ENCODE measurements around the gene THOC6.

THOC6 gene

DNA sequence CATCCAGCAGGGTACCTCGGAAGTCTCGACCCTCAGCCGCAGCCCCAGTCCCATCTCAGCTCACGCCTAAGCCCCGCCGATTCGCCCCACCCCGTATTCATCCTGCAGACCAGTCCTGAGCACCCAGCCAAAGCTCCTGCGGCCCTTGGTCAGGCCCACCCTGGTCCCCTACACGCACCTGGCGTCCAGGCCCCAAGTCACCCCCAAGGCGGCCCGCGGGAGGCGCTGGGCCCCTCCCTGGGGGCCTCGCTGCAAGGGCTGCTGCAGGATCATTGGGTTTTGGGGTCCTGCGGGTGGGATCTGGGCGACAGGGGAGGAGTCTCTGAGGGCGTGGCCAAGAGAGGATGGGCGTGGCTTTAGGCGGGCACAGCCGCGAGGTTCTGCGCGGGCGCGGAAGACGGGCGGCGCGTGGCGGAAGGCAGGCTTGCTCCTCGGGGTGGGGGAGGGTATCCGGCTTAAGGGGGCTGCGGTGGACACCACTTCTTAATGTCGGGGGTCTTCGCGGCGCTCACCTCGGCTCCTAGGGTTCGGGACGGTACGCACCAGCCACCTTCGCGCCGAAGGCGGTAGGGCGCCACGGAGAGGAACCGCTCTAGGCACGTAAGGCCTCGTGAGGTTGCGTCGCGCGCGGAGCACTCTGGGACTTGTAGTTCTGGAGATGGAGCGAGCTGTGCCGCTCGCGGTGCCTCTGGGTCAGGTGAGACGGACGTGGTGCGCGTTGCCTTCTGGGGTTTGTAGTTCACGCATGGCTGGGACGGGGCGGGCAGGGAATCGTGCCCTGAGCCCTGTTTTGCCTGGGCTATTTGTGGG is at the start of gene THOC6, which contains the start of gene HCFC1R1:
Gene THOC6, plus strand, starts transcription at position 367 of the 810 bp plus-strand sequence. Its CDS starts 292 bp downstream, at position 659.
Gene HCFC1R1, minus strand, starts transcription at position 274 of the 810 bp plus-strand sequence. Its CDS starts 1 bp downstream, at position 273.
- peak; percentile 47 for FAIRE-seq

DNA sequence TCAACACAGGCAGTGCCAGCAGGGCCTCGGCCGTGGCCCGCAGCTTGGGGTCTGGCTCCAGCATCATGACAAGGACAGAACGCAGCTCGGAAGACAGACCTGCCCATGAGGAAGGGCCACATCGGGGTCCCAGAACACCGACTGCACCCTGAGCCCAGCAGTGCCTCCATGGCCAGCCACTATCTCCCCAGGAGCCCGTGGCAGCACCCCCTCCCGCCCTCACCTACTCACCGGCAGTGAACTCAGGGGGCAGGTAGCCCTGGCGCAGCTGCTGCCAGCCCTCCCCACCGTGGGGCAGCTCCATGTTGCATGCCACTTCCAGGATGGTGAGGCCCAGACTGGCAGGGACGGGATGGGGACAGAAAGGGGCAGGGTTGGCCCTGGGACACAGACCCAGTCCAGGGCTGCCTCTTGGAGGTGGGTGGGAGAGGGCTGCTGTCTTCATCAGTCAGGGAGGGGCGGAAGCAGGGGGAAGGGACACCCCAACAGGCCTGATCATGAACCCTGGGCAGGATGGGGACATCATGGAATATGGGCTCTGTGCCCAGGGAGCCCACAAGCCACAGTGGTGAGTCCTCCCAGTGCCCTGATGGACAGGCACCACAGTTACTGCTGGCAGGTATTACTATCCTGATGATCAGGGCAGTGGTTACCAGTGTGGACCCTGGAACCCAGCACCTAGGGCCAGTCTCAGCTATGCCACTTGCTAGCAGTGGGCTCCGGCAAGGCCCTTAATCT is 49.3 kb upstream of the THOC6 start:
- FAIRE-seq = no peak

DNA sequence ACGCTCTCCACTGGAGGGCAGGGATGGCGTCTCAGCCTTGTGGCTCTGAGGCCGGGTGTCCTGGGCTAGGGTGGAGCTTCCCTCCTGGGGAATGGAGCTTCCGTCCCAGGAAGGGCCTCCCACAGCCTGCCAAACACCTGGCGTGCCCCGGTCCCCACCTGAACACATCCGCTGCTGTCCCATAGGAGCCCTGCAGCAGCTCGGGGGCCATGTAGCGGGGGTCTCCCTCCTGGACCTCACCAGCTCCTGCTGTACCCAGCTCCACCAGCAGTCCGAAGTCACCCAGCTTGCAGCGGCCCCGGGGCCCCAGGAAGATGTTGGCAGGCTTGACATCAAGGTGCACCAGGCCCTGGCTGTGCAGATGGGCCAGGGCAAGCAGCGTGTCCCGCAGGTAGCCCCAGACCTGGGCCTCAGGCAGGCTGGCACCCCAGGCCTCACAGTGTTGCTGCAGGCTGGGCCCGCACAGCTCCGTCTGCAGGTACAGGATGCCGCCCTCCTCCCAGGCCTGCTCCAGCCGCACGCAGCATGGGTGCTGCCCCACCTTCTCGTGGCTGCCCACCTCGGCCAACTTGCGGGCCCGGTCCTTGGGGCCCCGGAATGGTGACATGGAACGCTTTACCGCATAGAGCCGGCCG is 48.6 kb upstream of the THOC6 start:
- FAIRE-seq = no peak

DNA sequence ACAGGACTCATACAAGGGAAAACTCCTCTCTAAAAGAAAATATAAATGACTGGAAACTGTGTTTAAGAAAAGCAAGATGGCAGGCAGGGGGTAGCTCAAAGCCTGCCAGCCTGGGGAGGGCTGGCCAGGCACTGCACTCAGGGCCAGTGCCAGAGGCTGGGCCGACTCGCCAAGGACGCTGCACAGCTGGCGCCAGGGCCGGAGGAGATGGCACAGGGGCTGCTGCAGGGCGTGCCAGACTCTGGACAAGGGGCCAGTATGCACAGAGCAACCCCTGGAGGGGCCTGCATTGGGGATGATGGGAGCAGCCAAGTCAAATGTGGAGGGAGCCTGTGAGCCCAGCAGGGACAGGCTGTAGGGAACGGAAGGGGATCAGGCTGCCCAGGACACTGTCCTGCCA is 47.6 kb upstream of the THOC6 start:
- no peak for FAIRE-seq

DNA sequence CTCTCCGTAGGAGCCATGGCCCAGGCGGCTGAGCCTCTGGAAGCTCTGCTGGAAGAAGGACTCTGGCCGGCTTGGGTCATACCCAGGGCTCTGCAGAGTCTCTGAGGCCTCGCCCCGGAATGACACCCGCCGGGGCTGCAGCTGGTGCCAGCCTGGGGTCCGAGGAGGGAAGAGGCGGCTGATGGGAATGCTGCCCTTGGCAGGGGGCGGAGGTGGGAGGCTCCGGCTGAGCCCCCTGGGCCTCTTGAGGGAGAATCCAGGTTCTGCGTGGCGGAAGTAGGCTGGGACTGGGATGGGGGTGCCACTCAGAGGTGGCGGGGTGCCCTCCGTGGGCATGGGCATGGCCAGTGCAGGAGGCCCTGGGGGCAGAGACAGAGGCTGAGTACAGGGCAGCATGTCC is 47.2 kb upstream of the THOC6 start:
- FAIRE-seq = no peak

DNA sequence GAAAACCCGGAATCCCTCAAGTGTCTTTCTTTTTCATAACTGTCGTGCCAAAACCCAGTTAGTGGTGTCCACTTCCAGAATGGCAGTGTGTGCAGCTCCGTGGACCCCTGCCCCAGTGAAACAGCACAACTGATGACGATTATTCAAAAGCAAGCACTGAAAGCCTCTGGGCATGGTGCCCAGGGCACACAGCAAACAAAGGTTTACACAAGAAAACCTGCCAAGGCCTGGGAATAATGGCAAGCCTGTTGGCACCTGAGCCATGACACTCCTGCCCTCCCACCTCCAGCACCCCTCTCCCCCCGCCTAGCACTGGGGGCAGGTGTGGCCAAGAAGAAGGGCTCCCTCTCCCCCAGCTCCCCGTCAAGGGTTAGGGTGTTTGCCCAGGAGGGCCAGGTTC is 46.4 kb upstream of the THOC6 start:
- FAIRE-seq = no peak

DNA sequence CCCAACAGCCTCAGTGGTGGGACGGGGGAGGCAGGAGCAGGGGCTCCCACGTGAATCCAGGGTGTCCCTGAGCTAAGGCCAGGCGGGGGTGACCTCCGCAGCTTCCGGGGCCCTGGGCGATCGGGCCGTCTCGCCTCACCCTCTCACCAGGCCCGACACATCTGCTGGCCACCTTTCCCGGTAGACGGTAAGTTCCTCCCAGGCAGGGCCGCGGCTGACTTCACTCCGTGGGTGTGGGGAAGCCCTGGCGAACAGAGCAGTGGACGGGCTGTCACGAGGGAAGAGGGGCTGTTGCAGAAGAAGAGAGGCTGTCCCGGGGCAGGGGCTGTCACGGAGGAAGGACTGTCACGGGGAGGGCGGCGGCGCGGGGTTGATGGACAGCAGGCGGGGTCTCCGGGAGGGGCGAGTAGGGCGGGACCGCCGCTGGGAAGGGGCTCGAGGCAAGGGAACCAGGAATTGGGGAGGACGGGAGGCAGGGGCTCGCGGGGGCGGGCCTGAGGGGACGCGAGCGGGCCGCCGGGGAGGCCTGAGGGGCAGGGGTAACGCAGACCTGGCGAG is 44.1 kb upstream of the THOC6 start:
- no peak for FAIRE-seq

DNA sequence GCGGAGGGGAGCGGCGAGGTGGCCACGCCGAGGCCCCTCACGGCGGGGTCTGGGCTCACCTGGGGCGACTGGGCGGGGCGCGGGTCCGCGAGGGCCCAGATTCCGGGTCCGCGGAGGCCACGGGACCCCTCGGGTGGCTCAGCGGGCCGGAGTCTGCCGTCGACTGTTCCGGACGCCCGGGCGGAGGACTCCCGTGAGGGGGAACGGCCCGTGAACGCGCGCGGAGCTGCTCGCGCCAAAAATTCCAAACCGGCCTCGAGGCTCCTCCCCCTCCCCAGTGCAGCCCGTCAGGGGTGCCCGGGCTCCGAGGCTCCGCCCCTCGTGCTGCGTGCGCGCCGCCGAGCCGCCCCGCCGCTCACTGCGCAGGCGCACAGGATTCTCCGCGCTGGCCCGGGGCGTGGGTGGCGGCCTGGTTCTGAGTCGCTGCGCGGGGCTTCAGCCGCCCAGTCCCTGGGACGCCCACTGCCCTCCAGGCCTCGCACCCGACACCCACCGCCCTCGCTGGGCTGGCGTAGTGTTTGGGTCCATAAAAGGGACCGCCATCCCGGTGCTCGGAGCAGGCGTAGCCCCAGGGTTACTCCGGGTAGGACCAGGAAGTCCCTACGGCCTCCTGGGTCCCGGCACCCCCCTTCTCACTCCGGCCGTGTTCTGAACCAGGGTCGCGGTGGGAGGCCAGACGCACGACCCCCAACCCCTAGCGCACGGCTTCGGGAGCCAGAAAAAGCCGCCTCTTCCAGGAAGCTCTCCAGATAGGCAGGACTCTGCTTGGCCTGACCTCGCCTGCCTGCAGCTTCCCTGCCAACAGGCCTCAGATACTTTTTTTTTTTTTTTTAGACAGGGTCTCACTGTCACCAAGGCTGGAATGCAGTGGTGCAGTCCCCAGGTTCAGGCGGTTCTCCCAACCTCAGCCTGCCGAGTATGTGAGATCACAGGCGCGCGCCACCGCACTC is 43.3 kb upstream of the THOC6 start, which contains the start of gene PKMYT1:
Gene PKMYT1, minus strand, starts transcription at position 220 of the 950 bp plus-strand sequence. CDS start 789 bp downstream, outside the sequence.
- FAIRE-seq = no peak

DNA sequence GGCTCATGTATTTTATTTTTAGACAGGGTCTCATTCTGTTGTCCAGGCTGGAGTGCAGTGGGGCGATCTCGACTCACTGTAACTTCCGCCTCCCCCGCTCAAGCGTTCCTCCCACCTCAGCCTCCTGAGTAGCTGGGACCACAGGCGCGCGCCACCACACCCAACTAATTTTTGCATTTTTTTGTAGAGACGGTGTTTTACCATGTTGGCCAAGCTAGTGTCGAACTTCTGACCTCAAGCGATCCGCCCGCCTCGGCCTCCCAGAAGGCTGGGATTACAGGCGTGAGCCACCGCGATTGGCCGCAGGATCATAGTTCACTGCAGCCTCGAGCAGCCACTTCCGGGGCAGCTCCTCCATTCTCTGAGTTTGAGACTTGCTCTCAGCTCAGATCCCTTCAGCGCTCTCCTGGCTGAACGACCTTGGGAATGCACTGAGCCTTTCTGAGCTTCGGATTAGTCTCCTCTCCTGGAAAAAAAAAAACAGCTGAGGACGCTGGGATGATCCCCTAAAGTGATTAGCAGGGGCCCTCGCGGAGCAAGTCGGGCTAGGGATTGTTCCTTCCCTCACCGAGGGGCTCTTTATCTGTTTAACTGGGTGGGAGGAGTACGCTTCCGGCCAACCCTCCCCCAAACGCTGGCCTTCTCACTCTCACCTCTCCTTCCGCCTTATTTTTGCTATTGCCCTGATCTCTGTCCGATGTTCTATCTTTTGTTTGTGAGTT is 42.5 kb upstream of the THOC6 start:
- no peak for FAIRE-seq

DNA sequence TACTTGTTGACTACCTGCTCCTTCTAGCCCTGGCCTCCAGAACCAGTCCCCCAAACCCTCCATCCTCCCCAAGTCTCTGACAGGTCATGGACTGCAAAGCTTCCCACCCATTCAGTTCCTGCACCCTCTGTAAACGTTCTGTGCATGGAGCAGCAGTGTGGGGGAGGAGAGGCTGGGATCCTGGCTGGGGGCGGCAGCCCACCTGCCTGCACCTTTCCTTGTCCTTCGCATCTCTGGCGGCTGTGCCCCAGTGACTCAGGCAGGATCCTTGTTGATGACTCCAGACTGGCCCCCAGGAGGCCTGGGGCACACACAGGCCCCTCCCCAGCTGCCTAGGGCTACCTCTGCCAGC is 42.0 kb upstream of the THOC6 start:
- no peak for FAIRE-seq

DNA sequence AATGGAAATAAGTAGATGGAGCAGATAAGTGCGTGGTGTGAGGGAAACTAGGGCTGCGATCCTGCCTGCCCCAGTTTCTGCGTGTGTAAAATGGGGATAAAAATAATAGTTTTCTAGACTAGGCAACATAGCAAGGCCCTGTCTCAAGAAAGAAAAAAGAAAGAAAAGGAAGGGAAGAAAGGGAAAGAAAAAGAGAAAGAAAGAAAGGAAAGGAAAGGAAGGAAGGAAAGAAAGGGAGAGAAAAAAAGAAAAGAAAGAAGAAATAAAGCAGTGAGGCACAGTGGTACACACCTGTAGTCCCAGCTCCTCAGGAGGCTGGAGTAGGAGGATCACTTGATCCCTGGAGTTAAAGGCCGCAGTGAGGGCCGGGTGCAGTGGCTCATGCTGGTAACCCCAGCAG is 41.4 kb upstream of the THOC6 start:
- no peak for FAIRE-seq

DNA sequence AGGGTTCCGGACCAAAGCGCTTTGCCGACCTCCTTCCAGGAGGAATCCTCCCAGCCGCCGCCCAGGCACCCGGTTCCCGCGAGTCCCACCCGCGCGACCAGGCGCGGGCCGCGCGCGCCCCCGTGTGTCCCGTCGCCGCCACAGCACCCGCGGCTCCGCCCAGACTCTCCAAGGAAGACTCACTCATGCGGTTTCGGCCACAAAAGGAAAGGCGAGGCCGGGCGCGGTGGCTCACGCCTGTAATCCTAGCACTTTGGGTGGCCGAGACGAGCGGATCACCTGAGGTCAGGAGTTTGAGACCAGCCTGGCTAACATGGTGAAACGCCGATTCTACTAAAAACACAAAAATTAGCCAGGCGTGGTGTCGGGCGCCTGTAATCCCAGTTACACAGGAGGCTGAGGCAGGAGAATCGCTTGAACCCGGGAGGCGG is 40.1 kb upstream of the THOC6 start:
- no peak for FAIRE-seq

DNA sequence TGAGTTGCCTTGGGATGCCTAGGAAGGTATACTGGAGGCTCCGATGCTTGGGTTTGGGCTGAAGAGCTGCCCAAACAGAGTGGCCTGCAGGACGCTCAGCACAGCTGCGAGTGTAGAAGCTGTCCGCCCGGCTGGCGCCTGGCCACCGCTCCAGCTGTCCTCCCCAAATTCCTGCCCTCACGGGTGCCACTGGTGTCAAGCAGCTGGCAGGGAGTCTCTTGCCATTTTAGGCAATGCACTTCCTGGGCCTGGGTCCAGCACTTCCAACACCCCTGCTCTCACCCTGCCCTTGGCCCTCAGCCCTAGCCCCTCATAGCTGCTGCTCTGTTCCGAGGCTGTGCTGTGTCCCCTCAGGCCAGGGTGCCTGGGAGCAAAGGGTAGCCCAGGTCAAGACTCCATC is 38.4 kb upstream of the THOC6 start:
- FAIRE-seq = no peak

DNA sequence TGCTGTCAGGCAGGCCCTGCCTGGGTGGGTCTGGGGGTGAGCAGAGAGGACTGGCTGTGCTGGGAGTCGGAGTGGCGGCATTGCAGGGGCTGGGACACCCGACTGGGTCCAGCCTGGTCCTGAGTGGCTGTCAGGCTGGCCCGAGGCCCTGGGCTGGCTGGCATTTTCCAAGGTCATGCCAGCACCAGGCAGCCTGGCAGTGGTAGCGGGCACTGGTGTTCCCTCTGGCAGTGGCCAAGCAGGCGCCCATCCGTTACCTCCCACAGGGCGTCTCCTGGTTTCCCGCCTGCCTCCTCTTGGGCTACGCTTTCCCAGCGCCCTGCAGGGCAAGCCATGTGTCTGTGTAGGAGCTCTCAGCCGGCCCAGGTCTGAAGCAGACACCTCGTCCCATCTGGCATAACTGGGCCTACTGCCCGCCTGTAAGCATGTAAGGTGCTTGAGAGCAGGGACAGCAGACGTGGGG is 37.9 kb upstream of the THOC6 start:
- FAIRE-seq = no peak

DNA sequence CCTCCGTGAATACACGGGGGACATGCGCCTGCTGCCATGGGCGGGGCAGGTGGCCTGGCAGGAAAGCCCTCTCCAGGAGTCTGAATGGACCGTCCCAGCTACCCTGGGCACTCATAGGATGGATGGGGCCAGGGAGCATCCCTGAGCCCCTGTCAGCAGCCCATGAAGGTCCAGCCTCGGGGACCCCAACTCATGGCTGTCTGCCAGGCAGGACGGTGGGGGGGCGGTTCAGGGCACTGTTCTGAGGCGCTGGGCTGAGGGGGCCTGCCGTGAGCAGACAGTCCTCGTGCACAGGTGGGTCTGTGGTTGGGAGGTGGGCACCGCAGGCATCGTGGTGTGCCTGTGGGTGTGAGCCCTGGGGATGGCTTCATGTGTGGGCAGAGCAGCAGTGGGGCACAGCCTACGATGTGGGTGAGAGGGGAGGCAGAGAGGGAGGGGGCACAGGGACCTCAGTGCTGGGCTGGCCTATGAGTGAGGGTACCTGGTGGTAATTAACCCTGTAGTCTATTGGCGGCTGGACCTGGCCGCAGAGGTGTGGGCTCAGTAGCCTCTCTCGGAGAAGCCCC is 37.1 kb upstream of the THOC6 start:
- no peak for FAIRE-seq

DNA sequence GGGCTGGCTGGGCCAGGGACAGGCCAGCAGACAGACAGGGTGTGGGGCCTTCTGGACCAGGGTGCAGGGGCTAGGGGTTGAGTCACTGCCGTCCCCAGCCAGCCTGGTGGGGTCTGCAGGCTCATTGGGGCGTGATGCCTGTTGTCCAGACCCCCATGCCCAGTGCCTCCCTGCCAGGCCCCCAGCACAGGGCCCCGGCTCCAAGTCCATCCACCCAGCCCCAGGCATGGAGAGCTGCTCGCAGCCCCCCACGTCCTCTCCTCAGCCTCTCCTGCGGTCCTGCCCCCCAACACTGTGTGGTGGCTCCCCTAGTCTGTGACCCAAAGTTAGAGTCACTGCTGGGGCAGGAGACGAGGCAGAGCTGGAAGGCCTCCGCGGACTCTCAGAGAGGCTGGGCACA is 36.5 kb upstream of the THOC6 start:
- no peak for FAIRE-seq

DNA sequence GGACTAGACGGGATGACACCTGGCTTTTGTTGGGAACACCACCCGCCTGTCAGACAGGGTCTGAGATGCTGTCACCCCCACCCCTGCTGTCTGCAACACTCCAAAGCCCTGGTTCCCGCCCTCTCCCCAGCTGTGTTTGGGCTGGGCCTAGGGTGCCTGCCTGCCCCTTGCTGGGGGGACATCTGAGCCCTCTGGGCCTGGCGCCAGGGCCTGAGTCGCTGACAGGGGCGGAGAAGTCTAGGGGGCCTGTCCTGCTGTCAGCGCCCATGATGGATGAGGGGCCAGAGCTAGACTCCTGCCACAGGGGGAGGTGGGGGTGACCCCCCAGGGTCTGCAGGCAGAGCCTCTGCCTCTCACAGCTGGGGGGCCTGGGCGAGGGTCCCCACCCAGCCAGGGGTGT is 36.0 kb upstream of the THOC6 start:
- FAIRE-seq = no peak

DNA sequence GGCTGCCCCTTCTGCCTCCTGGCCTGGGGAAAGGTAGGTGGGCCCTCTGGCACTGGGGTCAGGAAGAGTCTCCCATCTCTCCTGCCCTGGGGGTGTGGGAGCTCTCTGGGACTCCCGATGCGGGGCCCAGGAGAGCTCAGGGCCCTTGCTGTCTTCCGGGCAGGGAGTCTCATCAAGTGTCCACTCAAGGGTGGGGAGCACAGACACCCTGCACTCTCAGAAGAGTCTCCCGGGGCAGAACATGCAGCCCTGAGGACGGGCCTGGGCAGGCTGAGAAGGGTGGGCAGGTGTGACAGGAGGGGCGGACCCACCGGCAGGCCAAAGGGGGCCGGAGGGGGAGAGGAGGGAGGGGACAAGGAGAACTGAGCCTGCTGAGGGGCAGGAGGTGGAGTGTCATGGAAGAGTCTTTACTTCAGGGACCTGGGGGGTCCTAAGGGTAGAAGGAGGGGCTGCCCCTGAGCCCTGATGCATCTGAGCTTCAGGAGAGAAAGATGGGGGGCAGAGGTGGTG is 35.2 kb upstream of the THOC6 start:
- FAIRE-seq = no peak

DNA sequence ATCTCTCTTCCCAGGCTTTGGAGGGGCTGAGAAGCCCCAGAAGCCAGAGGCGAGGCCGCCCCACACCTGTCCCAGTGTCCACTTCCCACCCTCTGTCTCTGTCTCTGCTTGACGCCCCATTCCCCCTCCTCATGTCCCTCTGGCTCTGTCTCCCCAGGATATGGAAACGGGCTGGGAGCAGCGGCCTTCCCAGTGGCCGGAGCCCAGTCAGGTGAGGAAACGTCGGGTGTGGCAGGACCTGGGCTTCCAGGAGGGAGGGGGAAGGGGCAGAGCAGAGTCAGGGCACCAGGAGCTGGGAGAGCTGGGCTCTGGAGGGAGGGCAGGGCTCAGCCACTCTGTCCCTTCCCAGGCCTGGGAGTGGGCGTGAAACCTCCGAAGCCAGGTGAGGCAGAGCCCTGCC is 32.9 kb upstream of the THOC6 start:
- FAIRE-seq = no peak

DNA sequence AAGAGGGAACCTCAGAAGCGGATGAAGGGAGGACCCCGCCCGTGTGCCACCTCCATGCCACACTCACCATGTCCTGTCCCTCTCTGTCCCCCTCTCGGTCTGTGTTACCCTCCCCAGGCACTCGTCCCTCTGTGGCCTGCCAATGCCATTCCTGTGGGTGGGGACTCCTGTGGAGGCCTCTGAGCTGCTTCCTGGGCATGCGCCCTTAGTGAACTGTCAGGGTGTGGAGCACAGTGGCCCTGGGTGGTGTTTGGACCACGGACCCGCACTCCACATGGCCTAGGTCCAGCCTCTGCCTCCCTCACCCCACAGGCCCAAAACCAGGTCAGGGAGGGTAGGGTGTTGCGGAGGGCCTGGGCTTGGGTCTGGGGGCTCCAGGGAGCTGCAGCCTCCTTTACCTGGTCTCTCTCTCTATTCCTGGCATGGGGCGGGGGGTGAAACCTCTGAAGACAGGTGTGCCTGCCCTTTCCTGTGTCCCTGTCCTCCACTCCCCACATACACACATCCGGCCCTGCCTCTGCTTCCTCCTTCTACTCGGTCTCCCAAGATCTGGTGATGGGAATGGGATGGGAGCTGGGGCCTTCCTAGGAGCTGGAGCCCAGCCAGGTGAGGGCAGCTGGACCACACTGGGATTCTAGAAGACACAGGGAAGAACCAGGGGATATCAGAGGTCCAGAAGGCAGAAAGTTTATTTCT is 32.1 kb upstream of the THOC6 start:
- FAIRE-seq = no peak
